B cell (primary cell): ENCODE data around the gene ERBB4.
A peak's percentile ranks its signal among the peaks of the same experiment; 100 is the strongest.

Source experiments
- CTCF ChIP-seq: fragments of 200-600 bp; IDR thresholded peaks from one replicate; pipeline ENCODE4 v1.8.0; 2022; ENCODE audit warnings: antibody characterized with exemption, mild to moderate bottlenecking
- EZH2 ChIP-seq: IDR thresholded peaks from 2 replicates; pipeline ENCODE4 v1.6.1; 2012; ENCODE audit warnings: borderline replicate concordance, low read depth, mild to moderate bottlenecking, moderate library complexity, low read length; ENCODE audit not compliant: insufficient read depth, poor library complexity, severe bottlenecking

- TF ChIP-seq CTCF (peak; percentile 71), EZH2 (no peak)
Measured at GRCh38 chr2:211745295-211746097, 793.1 kb downstream of the ERBB4 start.
